GM19324 (cell line): ENCODE data around the gene SSNA1.

Experiments
- ATAC-seq: cut with Tn5 transposase; IDR thresholded peaks from one replicate; pipeline ENCODE4 v1.9.1; 2021; ENCODE audit warnings: mild to moderate bottlenecking, moderate library complexity; ENCODE audit not compliant: unreplicated experiment, low FRiP score

Gene SSNA1

GRCh38 chr9:137198051-137198901, 9.8 kb downstream of the SSNA1 start:
- ATAC-seq = no peak

- no peak for ATAC-seq
Observed at GRCh38 chr9:137198902-137199283, 10.4 kb downstream of the SSNA1 start.

GRCh38 chr9:137199411-137200121, 11.1 kb downstream of the SSNA1 start:
- no peak for ATAC-seq

GRCh38 chr9:137200311-137201204, 12.1 kb downstream of the SSNA1 start, which contains the start of gene TPRN:
TSS of gene TPRN (minus strand) at chr9:137200741. CDS start at chr9:137200711, 30 bp downstream.
- peak; percentile 87 for ATAC-seq

- no peak for ATAC-seq
Observed at GRCh38 chr9:137201205-137201868, 12.9 kb downstream of the SSNA1 start.

GRCh38 chr9:137202966-137203365, 14.5 kb downstream of the SSNA1 start:
- no peak for ATAC-seq

- ATAC-seq = no peak
Observed at GRCh38 chr9:137204731-137205125, 16.3 kb downstream of the SSNA1 start.

- peak; percentile 44 for ATAC-seq
Observed at GRCh38 chr9:137205126-137206069, 16.9 kb downstream of the SSNA1 start, which contains the start of the genes NDOR1 and TMEM203. TSS of gene NDOR1 (plus strand) at chr9:137205700. CDS start at chr9:137205778, 78 bp downstream. TSS of gene TMEM203 (minus strand) at chr9:137205648. CDS start at chr9:137205414, 234 bp downstream.

GRCh38 chr9:137206602-137207001, 18.1 kb downstream of the SSNA1 start:
- no peak for ATAC-seq

GRCh38 chr9:137211532-137211931, 23.1 kb downstream of the SSNA1 start:
- no peak for ATAC-seq

- no peak for ATAC-seq
Observed at GRCh38 chr9:137212520-137212919, 24.0 kb downstream of the SSNA1 start.

GRCh38 chr9:137213160-137214060, 24.9 kb downstream of the SSNA1 start:
- ATAC-seq = no peak

- ATAC-seq = no peak
Observed at GRCh38 chr9:137214620-137215019, 26.1 kb downstream of the SSNA1 start.

- ATAC-seq = no peak
Observed at GRCh38 chr9:137215196-137215986, 26.9 kb downstream of the SSNA1 start.

GRCh38 chr9:137216188-137216965, 27.9 kb downstream of the SSNA1 start:
- ATAC-seq = no peak
